DND-41 (cell line): Measurements from ENCODE around the gene SCD5.

Experiments used
- CTCF ChIP-seq: IDR thresholded peaks from 2 replicates; pipeline ENCODE4 v1.5.1; 2012; ENCODE audit warnings: borderline replicate concordance, low read length, moderate library complexity, mild to moderate bottlenecking; ENCODE audit not compliant: poor library complexity, severe bottlenecking; ENCODE audit errors: extremely low read depth
- EZH2 ChIP-seq: IDR thresholded peaks from 3 replicates; pipeline ENCODE4 v1.6.1; 2012; ENCODE audit warnings: borderline replicate concordance, low read depth, mild to moderate bottlenecking, moderate library complexity, low read length, inconsistent platforms; ENCODE audit not compliant: severe bottlenecking

GRCh38 chr4:82801910-82802521 is 3.4 kb upstream of the SCD5 start:
- TF ChIP-seq CTCF (peak; percentile 38), EZH2 (no peak)
